GM19351 (cell line): ENCODE measurements around the gene SIPA1L3.

Experiments
- ATAC-seq: cut with Tn5 transposase; IDR thresholded peaks from one replicate; pipeline ENCODE4 v1.9.1; 2021; ENCODE audit warnings: mild to moderate bottlenecking, moderate library complexity; ENCODE audit not compliant: unreplicated experiment

The SIPA1L3 gene

GRCh38 chr19:38036707-38037611, 130.0 kb downstream of the SIPA1L3 start:
- no peak for ATAC-seq

- ATAC-seq = no peak
Observed at GRCh38 chr19:38039966-38040365, 133.0 kb downstream of the SIPA1L3 start.

- no peak for ATAC-seq
Observed at GRCh38 chr19:38042132-38042531, 135.1 kb downstream of the SIPA1L3 start.

GRCh38 chr19:38043649-38044144, 136.7 kb downstream of the SIPA1L3 start:
- ATAC-seq = no peak

- ATAC-seq = no peak
Observed at GRCh38 chr19:38044267-38045111, 137.5 kb downstream of the SIPA1L3 start.

- ATAC-seq = no peak
Observed at GRCh38 chr19:38045554-38046253, 138.7 kb downstream of the SIPA1L3 start.

GRCh38 chr19:38046254-38047048, 139.4 kb downstream of the SIPA1L3 start:
- ATAC-seq = peak; percentile 45

- ATAC-seq = no peak
Observed at GRCh38 chr19:38047049-38047438, 140.0 kb downstream of the SIPA1L3 start.

GRCh38 chr19:38047641-38048040, 140.6 kb downstream of the SIPA1L3 start:
- no peak for ATAC-seq

- peak; percentile 41 for ATAC-seq
Observed at GRCh38 chr19:38049105-38049649, 142.2 kb downstream of the SIPA1L3 start.

GRCh38 chr19:38055010-38055409, 148.0 kb downstream of the SIPA1L3 start:
- no peak for ATAC-seq

GRCh38 chr19:38055655-38056521, 148.9 kb downstream of the SIPA1L3 start:
- no peak for ATAC-seq

- ATAC-seq = no peak
Observed at GRCh38 chr19:38056646-38057045, 149.6 kb downstream of the SIPA1L3 start.

GRCh38 chr19:38057959-38058690, 151.1 kb downstream of the SIPA1L3 start:
- ATAC-seq = no peak

- ATAC-seq = no peak
Observed at GRCh38 chr19:38059897-38060296, 152.9 kb downstream of the SIPA1L3 start.

GRCh38 chr19:38060331-38060730, 153.3 kb downstream of the SIPA1L3 start:
- ATAC-seq = no peak

GRCh38 chr19:38061294-38061693, 154.3 kb downstream of the SIPA1L3 start:
- no peak for ATAC-seq
